H7 (cell line): Measurements from ENCODE around the gene RAMAC. TPM values are rescaled to one million over a fixed set of nuclear protein-coding genes. Genes with fewer than 3 reads are reported as not detected.
"Not testable (repeated sequence)": the region's sequence is repeated elsewhere in the genome, so short reads cannot be mapped to it uniquely, and the experiment has no call there.

Source experiments
- DNase-seq: peaks from one replicate; pipeline ENCODE4 v3.0.0; 2012
- H3K27me3 ChIP-seq: 2 replicates; pipeline ENCODE4 v1.6.0; 2011; ENCODE audit warnings: mild to moderate bottlenecking, low read length; ENCODE audit not compliant: control insufficient read depth, insufficient read depth
- H3K36me3 ChIP-seq: replicated peaks from 2 replicates; pipeline ENCODE4 v1.5.1; 2011; ENCODE audit warnings: low read length; ENCODE audit not compliant: control insufficient read depth, insufficient read depth
- H3K4me3 ChIP-seq: 2 replicates; pipeline ENCODE4 v1.5.1; 2011; ENCODE audit warnings: low read depth, mild to moderate bottlenecking, control low read depth, low read length, moderate library complexity; ENCODE audit not compliant: insufficient read depth
- total RNA-seq: library from RNA; depleted of rRNA; stranded (reverse); fragments of >200 nt; shearing (Covaris generic); gene quantifications from 2 replicates; pipeline ENCODE4 v1.2.3, GENCODE V29; 2014; rRNA removed

The RAMAC gene
- total RNA-seq, 1 experiment from 2014 or later = 36.5 TPM

DNA sequence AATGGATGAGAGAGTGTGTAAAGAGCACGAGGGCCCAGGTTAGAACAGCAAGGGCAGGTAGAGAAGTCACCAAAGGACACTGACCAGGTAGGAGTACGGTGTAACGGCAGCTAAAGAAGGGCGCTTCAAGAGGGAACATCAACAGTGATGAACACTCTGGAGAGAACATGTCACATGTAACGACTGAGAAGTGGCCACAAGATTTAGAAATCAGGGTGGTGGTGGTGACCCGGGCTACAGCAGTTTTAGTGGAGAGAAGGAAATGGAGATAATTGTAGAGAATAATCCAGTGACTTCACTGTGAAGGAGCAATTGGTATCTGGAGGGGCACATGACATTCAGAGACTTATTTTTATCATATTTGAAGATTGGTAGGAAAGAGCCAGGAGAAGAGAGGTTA is 26.6 kb downstream of the RAMAC start:
- H3K27me3 ChIP-seq = no peaks in the 10 kb centered on the region
- no peak overlapping the region for H3K4me3 ChIP-seq
- peaks cover 6% of the 10 kb centered on the region for H3K36me3 ChIP-seq
- no peak for DNase-seq

DNA sequence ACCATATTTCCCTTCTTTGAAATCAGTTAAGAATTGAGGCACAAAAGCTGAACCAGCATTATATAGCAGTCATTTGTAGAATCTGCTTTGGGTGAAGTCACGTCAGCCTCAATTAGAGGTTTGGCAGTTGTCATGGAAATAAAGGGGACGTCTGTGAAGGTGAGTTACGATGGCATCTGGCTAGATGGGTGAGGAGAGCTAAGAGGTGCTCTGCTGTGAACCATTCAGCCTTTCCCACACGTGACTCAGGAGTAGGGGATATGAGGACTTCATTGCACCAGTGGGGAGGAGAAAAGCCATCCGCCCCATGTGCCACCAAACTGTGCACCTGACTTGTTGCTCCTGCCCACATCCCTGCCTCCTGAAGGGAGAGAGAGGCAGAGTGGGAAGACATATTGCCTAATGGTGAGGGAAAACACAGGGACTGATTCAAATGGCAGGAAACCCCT is 28.2 kb downstream of the RAMAC start:
- Histone ChIP-seq H3K36me3 (peaks cover 7% of the 10 kb centered on the region), H3K27me3 (no peaks in the 10 kb centered on the region), H3K4me3 (no peak overlapping the region)
- DNase-seq = no peak

DNA sequence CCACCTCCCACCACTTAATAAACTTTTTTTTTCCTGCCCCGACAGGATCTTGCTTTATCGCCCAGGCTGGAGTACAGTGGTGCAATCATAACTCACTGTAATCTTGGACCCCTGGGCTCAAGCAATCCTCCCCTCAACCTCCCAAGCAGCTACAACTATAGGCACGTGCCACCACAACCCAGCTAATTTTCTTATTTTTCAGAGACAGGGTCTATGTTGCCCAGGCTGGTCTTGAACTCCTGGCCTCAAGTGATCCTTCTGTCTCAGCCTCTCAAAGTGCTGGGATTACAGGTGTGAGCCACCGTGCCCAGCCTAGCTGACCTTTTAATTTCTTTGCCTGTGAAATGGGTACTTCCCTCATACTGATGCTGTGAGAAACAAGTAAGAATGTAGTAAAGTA is 29.4 kb downstream of the RAMAC start:
- Histone ChIP-seq H3K27me3 (no peaks in the 10 kb centered on the region), H3K4me3 (no peak overlapping the region), H3K36me3 (peaks cover 14% of the 10 kb centered on the region)
- no peak for DNase-seq

DNA sequence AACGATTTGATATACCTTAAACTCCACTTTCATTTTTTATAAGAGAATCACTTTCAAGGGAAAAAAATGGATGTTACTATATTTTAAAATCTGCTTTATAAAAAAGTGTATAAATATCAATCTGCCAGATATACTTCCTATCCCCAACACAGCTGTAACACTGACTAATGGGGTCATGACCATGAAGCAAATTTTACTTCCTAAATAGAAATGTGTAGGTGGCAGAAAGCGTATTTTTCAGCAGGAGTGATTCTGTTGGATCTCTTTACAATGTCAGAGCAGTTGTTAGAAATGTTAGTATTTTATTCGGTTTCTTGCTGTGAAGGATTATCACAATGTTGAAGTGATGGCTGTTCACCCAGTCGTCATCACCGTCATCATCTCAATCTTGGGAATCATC is 30.9 kb downstream of the RAMAC start:
- peaks cover 14% of the 10 kb centered on the region for H3K36me3 ChIP-seq
- no peak for DNase-seq
- H3K4me3 ChIP-seq = no peak overlapping the region

DNA sequence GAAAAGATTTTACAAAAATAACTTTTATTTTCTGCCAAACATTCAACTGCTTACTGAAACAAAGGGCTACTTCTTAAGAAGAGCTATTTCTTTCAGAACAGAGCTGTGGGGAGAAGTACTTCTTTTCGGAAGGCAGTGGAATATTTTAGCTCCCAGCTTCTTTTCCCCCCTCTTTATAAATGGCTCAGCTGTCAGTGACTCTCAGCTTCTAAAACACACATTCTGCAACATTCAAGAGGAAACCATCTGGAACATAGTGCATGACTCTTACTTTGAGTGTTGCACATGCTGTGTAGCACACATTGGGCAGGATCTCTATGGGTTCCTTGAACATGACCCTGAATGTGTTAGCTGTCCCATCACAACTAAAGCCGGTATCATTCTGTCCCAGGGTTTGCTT is 32.4 kb downstream of the RAMAC start:
- Histone ChIP-seq H3K36me3 (peaks cover 14% of the 10 kb centered on the region), H3K4me3 (no peak overlapping the region), H3K27me3 (no peaks in the 10 kb centered on the region)
- no peak for DNase-seq

More for the DNA sequence above, 30.9 kb downstream of the RAMAC start:
- no peaks in the 10 kb centered on the region for H3K27me3 ChIP-seq

DNA sequence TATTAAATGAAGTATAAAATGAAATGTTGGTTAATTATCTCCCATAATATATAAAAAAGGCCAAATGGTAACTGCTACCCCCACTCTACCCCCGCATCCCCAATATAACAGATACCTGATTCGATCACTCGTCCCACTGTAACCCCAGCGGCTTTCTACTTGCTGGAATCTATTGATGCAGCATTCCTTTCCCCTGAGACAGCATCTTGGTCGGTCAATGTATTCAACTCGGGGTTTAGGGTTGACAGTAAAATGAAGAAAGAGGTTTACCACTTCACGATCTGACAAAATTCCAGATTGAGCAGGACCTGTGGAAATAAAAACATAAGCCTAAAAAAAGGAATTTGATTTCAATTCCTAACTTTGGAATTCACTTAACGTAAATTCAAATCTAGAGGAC is 44.0 kb downstream of the RAMAC start:
- peaks cover 2% of the 10 kb centered on the region for H3K36me3 ChIP-seq
- DNase-seq = no peak

DNA sequence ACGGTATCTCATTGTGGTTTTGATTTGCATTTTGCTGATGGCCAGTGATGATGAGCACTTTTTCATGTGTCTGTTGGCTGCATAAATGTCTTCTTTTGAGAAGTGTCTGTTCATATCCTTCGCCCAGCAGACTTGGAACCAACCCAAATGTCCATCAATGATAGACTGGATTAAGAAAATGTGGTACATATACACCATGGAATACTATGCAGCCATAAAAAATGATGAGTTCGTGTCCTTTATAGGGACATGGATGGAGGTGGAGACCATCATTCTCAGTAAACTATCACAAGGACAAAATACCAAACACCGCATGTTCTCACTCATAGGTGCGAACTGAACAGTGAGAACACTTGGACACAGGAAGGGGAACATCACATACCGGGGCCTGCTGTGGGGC is 45.2 kb downstream of the RAMAC start:
- not testable (repeated sequence) for H3K27me3 ChIP-seq, DNase-seq, H3K4me3 ChIP-seq, H3K36me3 ChIP-seq

More for the DNA sequence above, 44.0 kb downstream of the RAMAC start:
- no peak overlapping the region for H3K4me3 ChIP-seq
- H3K27me3 ChIP-seq = no peaks in the 10 kb centered on the region

DNA sequence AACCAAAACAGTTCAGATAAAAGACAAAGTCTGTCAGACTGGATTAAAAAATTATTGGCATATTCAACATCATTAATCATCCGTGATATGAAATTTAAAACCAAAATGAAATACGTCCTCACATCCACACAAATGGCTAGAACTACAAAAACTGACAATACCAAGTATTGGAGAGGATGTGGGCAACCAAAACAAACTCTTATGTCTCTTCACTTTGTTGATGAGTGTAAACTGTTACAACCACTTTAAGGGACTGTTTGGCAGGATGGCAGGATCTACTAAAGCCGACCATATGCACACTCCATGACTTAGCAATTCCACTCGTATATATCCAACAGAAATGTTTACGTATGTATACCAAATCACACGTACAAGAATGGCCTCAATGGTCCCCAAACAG is 50.2 kb downstream of the RAMAC start:
- no peaks in the 10 kb centered on the region for H3K27me3 ChIP-seq
- peaks cover 6% of the 10 kb centered on the region for H3K36me3 ChIP-seq
- H3K4me3 ChIP-seq = no peak overlapping the region
- no peak for DNase-seq

DNA sequence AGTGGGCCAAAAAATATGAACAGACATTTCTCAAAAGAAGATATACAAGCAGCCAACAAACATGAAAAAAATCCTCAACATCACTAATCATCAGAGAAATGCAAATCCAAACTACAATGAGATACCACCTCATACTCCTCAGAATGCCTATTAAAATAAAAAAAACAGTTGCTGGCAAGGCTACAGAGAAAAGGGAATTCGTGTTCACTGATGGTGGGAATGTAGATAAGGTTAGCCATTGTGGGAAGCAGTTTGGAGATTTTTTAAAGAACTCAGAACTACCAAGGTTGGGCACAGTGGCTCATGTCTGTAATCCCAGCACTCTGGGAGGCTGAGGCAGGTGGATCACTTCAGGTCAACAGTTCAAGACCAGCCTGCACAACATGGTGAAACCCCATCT is 53.2 kb downstream of the RAMAC start:
- Histone ChIP-seq H3K4me3 (no peak overlapping the region), H3K36me3 (peaks cover 9% of the 10 kb centered on the region), H3K27me3 (no peaks in the 10 kb centered on the region)
- DNase-seq = no peak

Other genes starting within 250 kb of the RAMAC start
- gene FSD2, start 180.1 kb upstream of the RAMAC start, total RNA-seq = 0.03 TPM in 1 of 2 replicates, not detected in the other
- gene WHAMM, start 176.6 kb upstream of the RAMAC start, total RNA-seq = 1.0 and 1.9 TPM in 2 replicates
- gene HOMER2, start 33.5 kb upstream of the RAMAC start, total RNA-seq = 7.0 and 13.9 TPM in 2 replicates
- 21.3 and 48.6 TPM in 2 replicates for gene C15orf40, start 25.4 kb downstream of the RAMAC start, total RNA-seq
- gene BTBD1, start 81.0 kb downstream of the RAMAC start, total RNA-seq = 71.8 and 86.6 TPM in 2 replicates
- gene TM6SF1, start 121.4 kb downstream of the RAMAC start, total RNA-seq = 0.62 and 0.63 TPM in 2 replicates
- 39.0 and 68.0 TPM in 2 replicates for gene HDGFL3, start 221.6 kb downstream of the RAMAC start, total RNA-seq